Transverse colon (tissue), 4 donors: ENCODE results near the gene VSTM4.

ENCODE experiments used
- CTCF ChIP-seq, 5 experiments: fragments of 200-600 bp in 3 of 5; fragments of 450-650 bp in 2 of 5; sonication (generic) in 3 of 5; IDR thresholded peaks; 1 replicate in 2 of 5; 2 replicates in 3 of 5; pipeline ENCODE4 v1.5.1; 2016 to 2017; ENCODE audit warnings: antibody characterized with exemption in 5 of 5, inconsistent platforms in 3 of 5, mild to moderate bottlenecking in 2 of 5, moderate library complexity in 1 of 5
- POLR2A ChIP-seq: fragments of 450-650 bp; IDR thresholded peaks from one replicate; pipeline ENCODE4 v1.6.1; 2016; ENCODE audit warnings: antibody characterized with exemption, mild to moderate bottlenecking, moderate library complexity
- POLR2AphosphoS5 ChIP-seq, 3 donors: sonication (generic); formaldehyde crosslinking; IDR thresholded peaks; one replicate each; pipeline ENCODE4 v1.6.1; 2016; ENCODE audit warnings: antibody characterized with exemption in 3 of 3

- no peak for TF ChIP-seq CTCF (IDR thresholded peaks at IDR 0.05)
- TF ChIP-seq POLR2A: no peak
- no peak for TF ChIP-seq POLR2AphosphoS5 (IDR thresholded peaks at IDR 0.05)
These were observed 26.2 kb downstream of the VSTM4 start for GRCh38 chr10:49089152-49089551.
